Measurements from ENCODE around the gene GRM8.

GRM8 gene

DNA sequence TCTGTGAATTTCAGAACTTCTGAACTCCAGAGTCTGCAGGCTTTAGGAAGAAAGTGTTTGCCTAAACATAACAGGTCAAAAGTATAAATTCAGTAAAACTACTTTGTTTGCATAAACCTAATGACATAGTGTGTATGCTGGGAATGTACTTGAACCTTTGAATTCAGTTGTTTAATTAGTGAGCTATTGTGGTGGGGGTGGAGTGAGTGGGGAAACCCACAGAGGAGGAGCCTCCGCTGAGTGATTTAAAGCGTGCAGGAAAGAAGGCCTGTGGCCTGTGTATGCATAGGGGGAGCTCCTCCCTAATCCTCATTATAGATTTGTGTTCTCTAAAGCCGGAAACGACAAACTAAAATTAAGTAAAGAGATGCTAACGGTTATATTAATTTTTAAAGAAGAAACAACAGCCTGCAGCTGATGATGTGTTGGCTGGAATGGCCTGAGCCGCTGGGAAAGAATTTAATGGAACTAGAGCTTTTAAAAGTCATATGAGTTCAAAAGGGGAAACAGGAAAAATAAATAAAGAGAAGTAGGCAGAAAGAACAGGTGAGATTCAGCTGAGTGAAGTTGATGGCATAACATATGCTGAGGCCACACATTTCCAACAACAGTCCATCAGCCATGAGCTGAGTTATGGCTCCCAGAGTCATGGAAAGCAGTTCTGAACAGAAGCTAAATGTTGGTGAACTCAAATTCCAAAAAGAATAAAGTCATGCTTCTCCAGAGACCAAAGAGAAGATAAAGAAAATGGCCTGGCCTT, 595.0 kb downstream of the GRM8 start:
- DNase-seq = peak; percentile 44
- in situ Hi-C loops (cut with MboI; ENCODE audit: low pct_unique_long_range_greater_than_20kb, low sequenced_read_pairs) = no loop called here

DNA sequence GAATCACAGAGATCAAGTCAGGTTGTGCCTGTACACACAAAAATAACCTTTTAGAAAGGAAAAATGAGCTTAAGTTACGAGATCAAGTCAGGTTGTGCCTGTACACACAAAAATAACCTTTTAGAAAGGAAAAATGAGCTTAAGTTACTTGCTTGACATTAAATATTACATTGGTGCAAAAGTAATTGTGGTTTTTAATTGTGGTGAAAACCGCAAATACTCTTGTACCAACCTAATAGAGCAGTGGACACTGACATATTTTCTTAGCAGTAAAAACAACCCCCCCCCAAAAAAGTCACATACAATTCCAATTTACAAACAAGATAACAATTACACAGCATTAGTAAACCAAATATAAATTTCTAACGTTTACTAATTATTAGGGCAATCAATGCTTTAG, 595.6 kb downstream of the GRM8 start:
- DNase-seq = no peak
- in situ Hi-C loops (cut with MboI; ENCODE audit: low pct_unique_long_range_greater_than_20kb, low sequenced_read_pairs) = no loop called here

DNA sequence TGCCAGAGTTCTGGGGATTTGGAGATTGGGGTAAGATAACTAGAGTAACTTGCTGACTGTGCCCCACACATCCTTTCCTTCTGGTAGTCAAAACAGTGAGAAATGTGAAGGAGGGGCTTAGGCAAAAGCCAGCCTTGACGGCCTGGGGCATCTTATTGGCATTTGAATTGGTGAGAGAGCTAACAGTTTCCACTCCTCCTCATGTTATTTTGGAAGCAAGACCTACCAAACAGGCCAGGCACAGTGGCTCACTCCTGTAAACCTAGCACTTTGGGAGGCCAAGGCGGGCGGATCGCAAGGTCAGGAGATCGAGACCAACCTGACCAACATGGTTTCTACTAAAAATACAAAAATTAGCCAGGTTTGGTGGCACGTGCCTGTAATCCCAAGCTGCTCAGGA, 596.6 kb downstream of the GRM8 start:
- in situ Hi-C loops (cut with MboI; ENCODE audit: low pct_unique_long_range_greater_than_20kb, low sequenced_read_pairs) = no loop called here
- DNase-seq = no peak

DNA sequence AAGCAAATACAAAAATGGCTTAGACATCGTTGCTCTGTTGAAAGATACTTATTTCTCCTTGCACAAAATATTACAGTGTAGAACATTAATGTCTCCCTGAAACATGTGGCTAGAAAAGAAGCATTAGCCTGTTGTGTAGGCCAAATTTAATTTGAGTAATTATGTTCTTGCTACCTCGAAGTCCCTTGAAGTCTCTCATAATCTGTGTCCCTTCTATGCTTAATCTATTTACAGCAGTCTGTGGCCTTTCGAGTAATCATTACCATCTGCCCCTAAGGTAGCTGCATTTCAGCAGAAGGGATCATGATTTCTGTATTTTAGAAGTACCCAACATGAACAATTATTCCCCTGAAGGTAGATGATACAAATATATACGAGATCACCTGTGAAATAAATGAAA, 615.2 kb downstream of the GRM8 start:
- in situ Hi-C loops (cut with MboI; ENCODE audit: low pct_unique_long_range_greater_than_20kb, low sequenced_read_pairs) = no loop called here
- no peak for DNase-seq

DNA sequence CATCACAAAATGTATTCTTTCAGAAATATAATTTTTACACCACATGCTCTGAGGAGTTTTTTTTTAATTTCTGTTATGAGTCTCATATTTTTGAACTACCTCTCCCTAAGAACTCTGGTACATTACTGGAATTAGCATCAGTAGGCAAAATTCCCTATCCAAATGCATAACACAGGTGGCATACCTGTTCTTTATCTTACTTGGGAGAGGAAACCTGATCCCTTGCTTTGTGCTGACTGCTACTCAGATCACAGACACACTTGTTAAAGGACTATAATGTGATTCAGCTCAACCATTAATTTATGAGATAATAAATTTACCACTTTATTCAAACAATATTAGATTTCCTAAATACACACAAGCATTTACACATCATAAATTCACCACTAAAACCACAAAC, 617.2 kb downstream of the GRM8 start:
- no peak for DNase-seq
- in situ Hi-C loops (cut with MboI; ENCODE audit: low pct_unique_long_range_greater_than_20kb, low sequenced_read_pairs) = no loop called here

DNA sequence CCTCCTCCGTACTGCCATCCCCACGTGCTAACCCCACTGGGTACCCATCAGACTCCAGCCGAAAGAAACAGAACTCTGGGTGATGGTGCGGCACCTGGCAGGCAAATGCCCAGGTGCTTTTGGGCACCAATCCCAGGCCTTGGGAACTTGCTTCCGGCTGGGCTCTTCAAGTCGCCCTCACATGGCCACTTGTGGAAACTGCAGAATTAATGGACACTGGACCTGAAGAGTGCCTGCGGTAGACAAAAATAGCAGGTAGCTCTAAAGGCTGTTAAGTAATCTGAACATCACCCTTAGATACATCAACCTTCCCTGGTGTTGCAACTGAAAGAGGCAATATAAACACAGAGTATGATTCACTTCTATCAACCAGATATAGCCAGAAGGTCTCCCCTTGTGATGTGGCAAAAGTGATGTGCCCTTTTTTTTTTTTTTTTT, 644.4 kb downstream of the GRM8 start:
- DNase-seq = peak; percentile 40

DNA sequence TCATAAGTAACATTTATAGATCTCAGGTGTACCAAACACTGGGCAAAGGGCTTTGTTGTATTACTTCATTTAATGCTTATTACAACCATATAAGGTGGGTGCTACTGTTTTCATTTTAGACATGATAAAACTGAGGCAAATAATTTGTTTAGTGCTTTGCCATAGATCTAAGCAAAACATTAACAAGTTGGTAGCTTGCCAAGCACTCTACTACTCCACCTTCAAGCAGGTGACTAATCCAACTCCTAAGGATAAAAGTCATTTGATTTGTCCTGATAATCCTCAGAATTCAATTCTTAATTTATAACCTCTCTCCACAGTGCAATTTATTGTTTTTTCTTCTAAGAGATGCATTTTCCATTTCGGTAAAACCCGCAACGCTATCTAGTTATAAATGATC, 646.4 kb downstream of the GRM8 start:
- in situ Hi-C loops (cut with MboI; ENCODE audit: low pct_unique_long_range_greater_than_20kb, low sequenced_read_pairs) = no loop called here
- no peak for DNase-seq

More for the DNA sequence above, 644.4 kb downstream of the GRM8 start:
- in situ Hi-C loops (cut with MboI; ENCODE audit: low pct_unique_long_range_greater_than_20kb, low sequenced_read_pairs) = no loop called here

DNA sequence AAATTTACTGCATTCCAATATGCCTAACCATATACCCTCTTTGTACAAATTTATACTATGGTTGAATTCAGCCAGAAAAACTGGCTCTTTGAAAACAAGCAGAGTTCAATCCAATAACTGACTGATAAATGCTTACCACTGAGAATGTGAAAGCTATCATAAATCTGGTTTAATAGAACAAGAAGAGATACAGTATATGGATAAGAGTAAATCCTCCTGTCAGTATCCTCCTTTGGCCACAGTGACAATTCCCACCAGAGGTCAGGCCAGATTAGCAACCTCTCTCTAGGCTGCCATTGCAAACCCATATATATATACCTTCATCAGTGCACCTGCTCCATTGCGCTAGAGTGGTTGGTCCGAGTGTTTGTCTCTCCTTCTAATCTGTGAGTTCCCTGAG, 647.2 kb downstream of the GRM8 start:
- in situ Hi-C loops (cut with MboI; ENCODE audit: low pct_unique_long_range_greater_than_20kb, low sequenced_read_pairs) = no loop called here
- DNase-seq = no peak

DNA sequence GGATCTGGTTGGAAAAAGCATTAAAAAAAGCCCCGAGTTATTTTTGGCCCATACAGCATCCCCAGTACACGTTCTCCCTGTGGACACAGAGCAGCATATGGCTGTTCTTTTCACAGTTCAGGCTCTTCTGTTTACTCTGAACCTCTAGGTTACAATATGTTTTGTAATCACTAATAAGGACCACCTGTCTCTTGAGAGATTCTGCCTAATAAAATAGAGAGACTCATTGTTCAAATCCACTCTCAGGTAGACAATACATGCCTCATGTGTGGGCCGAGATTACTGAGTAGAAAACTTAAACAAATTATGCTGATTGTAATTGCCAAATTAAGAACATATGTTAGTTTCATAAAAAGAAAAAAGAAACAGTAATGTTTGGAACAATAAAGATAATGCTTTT, 647.7 kb downstream of the GRM8 start:
- no peak for DNase-seq
- in situ Hi-C loops (cut with MboI; ENCODE audit: low pct_unique_long_range_greater_than_20kb, low sequenced_read_pairs) = no loop called here

DNA sequence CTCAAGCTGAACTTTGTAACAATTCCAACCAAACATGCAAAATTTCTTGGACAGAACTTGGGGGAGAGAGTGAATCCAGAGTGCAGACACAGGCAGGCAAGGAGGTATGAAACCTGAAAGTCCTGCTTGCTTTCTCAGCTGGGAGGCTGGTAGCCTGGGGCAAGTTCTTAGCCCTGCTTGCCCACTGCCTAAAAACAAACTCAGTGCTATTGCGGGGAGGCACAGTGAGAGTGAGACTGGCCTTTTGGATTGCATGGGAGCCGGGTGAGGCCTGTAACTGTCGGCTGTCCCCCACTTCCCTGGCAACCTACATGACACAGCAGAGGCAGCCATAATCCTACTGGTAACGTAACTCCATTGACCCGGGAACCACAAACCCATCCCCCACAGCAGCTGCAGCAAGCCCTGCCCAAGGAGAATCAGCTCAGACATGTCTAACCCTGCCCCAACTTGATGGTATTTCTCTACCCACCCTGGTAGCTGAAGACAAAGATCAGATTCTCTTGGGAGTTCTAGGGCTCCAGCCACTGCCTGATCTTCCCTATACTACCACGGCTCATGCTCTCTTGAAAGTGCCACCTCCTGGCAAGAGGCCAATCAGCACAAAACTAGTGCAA, 663.6 kb downstream of the GRM8 start:
- DNase-seq = peak; percentile 15
- in situ Hi-C loops (cut with MboI; ENCODE audit: low pct_unique_long_range_greater_than_20kb, low sequenced_read_pairs) = no loop called here

DNA sequence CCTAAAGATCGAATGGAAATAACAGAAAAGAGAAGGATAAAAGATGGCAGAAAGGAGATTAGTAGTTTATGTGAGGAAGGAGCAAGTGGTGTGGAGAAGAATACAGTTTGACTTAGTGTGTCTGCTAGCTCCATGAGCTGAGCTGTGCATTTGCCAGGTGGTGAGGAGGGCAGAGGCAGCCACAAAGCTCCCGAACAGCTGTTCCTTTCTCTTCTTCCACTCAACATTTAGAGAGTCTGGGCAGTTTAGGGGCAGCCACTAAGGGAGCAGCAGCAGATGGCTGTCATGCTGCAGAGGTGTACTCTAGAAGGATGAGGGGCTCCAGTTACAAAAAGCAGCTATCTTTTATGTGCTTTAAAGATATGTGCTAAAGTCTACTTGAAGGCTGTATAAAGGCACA, 674.4 kb downstream of the GRM8 start:
- no peak for DNase-seq
- in situ Hi-C loops (cut with MboI; ENCODE audit: low pct_unique_long_range_greater_than_20kb, low sequenced_read_pairs) = no loop called here

DNA sequence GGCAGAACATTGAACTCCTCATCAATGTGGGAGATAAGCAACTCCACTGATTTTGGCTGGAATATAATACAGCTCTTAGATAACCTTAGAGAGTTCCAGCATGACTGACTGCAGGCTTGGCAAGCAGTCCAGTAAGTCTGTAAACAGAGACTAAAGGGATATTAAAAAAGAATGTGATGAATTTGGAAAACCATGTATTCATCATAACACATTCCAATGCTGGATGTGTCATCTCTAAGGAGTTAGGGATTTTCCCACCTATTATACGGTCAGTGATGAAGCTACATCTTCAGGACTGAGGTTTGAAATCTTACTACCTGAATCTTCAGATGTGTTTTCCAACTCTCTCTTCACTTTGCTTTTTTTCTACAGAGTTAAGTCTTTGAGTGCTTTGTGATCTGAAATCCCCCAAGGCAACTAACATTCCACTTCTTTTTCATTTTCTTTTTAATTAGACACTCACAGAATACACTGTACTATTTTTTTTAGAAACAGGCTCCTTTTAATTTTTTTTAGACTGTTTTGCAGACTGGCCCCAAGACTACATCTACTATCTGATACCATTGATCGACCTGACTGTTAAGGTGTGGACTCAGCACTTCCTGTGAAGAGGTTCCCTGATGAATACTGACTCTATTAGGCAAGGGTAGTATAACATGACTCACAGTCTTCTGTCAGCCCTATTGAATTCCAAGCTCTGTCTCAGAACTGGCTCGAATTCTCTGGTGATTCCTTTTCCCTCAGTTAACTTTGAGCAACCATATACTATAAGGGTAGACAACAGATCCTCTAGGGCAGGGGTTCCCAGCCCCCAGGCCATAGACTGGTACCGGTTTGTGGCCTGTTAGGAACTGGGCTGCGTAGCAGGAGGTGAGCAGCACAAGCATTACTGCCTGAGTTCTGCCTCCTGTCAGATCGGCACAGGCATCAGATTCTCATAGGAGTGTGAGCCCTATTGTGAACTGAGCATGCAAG, 678.2 kb downstream of the GRM8 start:
- in situ Hi-C loops (cut with MboI; ENCODE audit: low pct_unique_long_range_greater_than_20kb, low sequenced_read_pairs) = no loop called here
- DNase-seq = no peak

DNA sequence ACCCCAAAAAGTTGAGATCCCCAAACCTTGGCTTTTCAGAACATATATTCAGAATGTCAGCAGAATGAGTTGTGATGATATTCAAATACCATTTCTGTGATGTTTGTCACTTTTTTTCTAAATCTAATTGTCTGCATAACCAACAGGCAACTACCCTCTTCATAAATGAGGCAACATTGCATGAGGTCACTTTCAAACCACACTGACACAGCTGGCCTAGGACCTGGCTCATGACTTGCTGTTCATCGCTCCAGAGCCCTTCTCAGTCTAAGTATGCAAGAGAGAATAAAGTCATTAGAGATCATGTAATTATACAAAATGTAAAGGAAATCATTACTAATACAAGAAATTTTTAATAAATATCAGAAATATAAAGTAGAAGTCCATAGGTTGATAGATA, 681.9 kb downstream of the GRM8 start:
- DNase-seq = no peak
- in situ Hi-C loops (cut with MboI; ENCODE audit: low pct_unique_long_range_greater_than_20kb, low sequenced_read_pairs) = no loop called here

DNA sequence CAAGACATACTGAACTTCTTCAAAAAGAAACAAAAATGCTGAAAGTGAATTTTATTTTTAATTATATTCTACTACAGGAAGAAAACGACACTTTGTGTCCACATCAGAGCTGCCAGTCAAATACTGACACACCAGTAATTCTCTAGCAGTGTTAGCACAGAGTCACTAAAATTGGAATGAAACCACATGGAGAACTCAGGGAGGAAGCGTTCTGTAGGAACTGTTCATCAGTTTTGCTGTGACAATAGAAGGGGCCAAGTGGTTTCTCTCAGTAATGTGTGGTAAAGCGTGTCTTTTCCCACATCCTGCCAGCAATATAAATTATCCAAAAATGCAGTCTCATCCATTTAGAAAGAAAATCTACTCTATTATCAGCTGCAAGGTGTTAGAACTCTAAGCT, 683.3 kb downstream of the GRM8 start:
- DNase-seq = peak; percentile 14
- in situ Hi-C loops (cut with MboI; ENCODE audit: low pct_unique_long_range_greater_than_20kb, low sequenced_read_pairs) = no loop called here

DNA sequence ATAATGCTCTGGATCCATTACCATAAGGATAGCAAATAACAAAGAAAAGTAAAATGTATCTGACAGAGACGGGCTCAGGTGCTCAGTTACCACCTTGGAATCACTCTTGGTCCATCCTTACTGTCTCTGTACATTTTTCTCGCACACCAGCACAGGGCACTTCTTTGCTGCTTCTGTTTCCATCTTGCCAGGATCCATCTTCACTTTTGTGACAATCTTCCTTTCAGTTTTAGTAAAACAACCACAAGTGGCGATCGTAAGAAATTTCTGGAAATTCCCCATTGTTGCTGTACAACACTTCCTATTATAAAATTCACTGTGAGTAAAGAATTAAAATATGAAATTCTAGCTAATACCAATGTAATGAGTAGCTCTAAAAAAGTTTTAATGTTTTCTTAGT, 695.5 kb downstream of the GRM8 start:
- no peak for DNase-seq
- in situ Hi-C loops (cut with MboI; ENCODE audit: low pct_unique_long_range_greater_than_20kb, low sequenced_read_pairs) = no loop called here

DNA sequence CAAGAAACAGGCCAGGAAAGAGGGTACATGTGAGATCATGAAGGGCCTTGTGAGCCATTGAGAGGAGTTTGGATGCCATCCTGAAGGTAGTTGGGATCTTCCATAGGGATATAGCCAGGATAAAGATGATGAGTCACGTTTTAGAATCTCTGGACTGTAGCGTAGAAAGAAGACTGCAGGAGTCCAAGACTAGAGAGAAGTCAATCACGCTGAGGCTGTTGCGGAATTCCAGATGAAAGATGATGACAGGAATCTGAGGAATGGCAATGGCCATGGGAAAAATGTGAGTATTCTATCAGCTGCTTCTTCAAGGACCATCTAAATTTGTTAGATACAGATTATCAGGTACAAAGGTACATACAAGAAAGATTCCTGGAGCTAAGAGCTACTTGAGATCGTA, 711.3 kb downstream of the GRM8 start:
- in situ Hi-C loops (cut with MboI; ENCODE audit: low pct_unique_long_range_greater_than_20kb, low sequenced_read_pairs) = no loop called here
- no peak for DNase-seq

DNA sequence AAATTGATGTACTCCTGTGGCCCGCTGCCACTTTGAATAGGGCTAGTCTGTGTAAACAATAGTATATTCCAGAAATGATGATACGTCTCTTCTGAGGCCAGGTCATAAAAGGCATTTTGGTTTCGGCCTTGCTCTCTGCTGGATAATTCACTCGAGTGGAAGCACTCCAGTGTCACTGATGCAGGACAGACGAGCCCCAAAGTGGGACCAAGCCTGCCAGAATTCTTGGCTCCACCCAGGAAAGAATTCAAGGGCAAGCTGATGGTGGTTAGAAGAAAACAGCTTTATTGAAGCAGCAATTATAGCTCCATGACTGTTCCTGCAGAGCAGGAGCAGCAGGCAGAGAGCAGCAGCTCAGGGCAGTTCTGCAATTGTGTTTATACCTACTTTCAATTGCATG, 717.6 kb downstream of the GRM8 start:
- in situ Hi-C loops (cut with MboI; ENCODE audit: low pct_unique_long_range_greater_than_20kb, low sequenced_read_pairs) = no loop called here
- DNase-seq = no peak

DNA sequence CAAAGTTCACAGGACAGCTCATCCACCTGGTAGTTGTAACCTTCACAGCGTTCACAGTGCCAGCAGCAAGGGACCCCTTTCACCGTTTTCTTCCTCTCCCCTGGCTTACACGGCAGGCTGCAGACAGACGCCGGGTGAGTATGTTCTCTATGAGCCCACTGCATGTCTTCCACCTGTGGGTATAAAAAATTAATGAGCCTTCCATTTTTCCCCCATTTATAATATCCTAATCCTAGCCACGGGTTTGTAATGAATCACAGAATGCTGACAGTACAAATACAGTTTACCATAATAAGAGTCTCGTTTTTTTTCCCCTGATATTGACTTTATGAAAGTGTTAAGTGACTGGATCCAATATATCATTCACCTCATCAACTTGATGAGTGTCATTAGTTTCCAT, 719.0 kb downstream of the GRM8 start:
- in situ Hi-C loops (cut with MboI; ENCODE audit: low pct_unique_long_range_greater_than_20kb, low sequenced_read_pairs) = no loop called here
- DNase-seq = no peak

DNA sequence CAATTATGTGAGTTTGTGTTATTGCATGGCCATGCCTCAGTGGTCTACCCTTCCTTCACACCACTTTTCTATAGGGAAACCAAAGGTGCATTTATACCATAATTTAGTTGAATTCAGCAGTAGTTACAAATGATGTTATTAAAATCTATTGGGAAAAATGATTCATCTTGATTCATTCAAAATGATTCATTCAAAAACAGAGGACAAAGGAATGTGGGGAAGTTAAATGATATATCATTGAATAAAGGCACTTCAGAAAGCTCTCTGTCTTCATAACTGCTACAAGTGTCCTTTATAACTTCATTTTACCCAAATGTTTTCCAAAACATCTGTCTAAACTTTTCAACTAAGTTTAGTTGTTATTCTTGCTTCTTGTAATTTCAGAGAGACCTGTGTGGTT, 722.9 kb downstream of the GRM8 start:
- DNase-seq = no peak
- in situ Hi-C loops (cut with MboI; ENCODE audit: low pct_unique_long_range_greater_than_20kb, low sequenced_read_pairs) = no loop called here

DNA sequence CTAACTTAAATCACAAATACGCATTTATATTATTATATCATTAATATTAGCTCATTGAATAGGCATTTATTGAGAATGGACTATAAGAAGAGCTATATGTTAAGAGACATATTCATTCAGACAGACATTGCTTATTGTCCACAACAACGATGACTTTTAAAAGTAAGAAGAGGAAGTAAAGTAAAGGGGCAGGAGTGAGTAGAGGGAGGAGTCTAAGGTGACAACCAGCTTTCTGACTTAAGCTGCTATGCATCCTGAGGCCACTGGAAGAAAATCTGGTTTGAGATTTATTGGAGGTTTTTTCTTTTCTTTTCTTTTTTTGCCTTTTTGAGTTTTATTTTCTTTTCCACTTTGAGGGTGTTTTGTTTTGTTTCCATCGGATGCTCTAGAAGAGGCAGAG, 723.5 kb downstream of the GRM8 start:
- in situ Hi-C loops (cut with MboI; ENCODE audit: low pct_unique_long_range_greater_than_20kb, low sequenced_read_pairs) = no loop called here
- peak; percentile 17 for DNase-seq

All from KBM-7 (cell line).